ENCODE results near the gene TMCO4.

DNA sequence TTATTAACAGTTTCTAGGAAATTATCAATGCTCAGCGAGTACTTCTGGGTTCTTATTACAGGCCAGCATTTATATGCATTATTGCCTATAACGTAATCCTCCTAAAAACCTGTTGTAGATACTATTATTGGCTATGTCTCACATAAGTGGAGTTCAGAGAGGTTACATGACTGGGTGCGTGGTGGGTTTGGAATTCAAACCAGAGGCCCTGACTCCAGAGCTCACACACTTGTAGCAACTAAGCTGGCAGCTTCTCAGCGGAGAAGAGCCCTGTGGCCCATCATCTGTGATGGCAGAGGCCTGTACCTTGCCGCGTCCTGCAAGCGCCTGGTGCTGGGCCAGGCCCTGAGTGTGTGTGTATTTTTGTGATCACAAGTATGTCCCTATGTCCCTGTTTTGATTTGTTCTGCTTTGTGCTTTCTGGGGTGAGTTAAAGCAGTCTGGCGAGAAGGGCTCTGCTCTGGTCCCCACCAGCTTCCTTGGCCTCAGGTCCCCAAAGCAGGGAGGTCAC lies 68.3 kb downstream of the TMCO4 start:
- TF ChIP-seq EZH2 (IDR thresholded peaks at IDR 0.05; ENCODE audit: borderline replicate concordance, low read length): no peak
- TF ChIP-seq, protein P1, sequence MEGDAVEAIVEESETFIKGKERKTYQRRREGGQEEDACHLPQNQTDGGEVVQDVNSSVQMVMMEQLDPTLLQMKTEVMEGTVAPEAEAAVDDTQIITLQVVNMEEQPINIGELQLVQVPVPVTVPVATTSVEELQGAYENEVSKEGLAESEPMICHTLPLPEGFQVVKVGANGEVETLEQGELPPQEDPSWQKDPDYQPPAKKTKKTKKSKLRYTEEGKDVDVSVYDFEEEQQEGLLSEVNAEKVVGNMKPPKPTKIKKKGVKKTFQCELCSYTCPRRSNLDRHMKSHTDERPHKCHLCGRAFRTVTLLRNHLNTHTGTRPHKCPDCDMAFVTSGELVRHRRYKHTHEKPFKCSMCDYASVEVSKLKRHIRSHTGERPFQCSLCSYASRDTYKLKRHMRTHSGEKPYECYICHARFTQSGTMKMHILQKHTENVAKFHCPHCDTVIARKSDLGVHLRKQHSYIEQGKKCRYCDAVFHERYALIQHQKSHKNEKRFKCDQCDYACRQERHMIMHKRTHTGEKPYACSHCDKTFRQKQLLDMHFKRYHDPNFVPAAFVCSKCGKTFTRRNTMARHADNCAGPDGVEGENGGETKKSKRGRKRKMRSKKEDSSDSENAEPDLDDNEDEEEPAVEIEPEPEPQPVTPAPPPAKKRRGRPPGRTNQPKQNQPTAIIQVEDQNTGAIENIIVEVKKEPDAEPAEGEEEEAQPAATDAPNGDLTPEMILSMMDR (conservative IDR thresholded peaks at IDR 0.05 in 1 of 2, IDR thresholded peaks at IDR 0.05 in 1 of 2; ENCODE audit: extremely low read depth in 1 of 2, insufficient read depth in 1 of 2, low read depth in 1 of 2, low read length in 2 of 2): no peak
